Endothelial cell of umbilical vein (primary cell): ENCODE measurements around the gene TMEM87A.

Experiments used
- EZH2 ChIP-seq: IDR thresholded peaks from 2 replicates; pipeline ENCODE4 v1.6.1; 2012; ENCODE audit warnings: borderline replicate concordance, low read depth, mild to moderate bottlenecking, moderate library complexity, low read length, inconsistent platforms; ENCODE audit not compliant: severe bottlenecking
- FOS ChIP-seq: IDR thresholded peaks from 2 replicates; pipeline ENCODE4 v1.6.1; 2011; ENCODE audit warnings: mild to moderate bottlenecking, low read length, moderate library complexity, borderline replicate concordance; ENCODE audit not compliant: insufficient read depth
- GATA2 ChIP-seq: IDR thresholded peaks from 2 replicates; pipeline ENCODE4 v1.7.0; 2011; ENCODE audit warnings: low read depth, mild to moderate bottlenecking, moderate library complexity, mixed read lengths, low read length; ENCODE audit not compliant: insufficient read length, insufficient read depth
- JUN ChIP-seq: IDR thresholded peaks from 2 replicates; pipeline ENCODE4 v1.6.1; 2011; ENCODE audit warnings: borderline replicate concordance, low read depth; ENCODE audit not compliant: insufficient read length, insufficient read depth
- MYC ChIP-seq: IDR thresholded peaks from one replicate; pipeline ENCODE4 v1.6.1; 2011; ENCODE audit warnings: mild to moderate bottlenecking, low read depth, low read length
- POLR2A ChIP-seq: IDR thresholded peaks from 2 replicates; pipeline ENCODE4 v1.6.1; 2012; ENCODE audit warnings: low read depth, mild to moderate bottlenecking, control low read depth, low read length
- POLR2AphosphoS5 ChIP-seq: IDR thresholded peaks from 2 replicates; pipeline ENCODE4 v1.6.1; 2012; ENCODE audit warnings: low read depth, mild to moderate bottlenecking, control low read depth, low read length, moderate library complexity; ENCODE audit not compliant: insufficient read depth
- TF ChIP-seq, protein P1 (sequence below), 2 donors: IDR thresholded peaks; 1 replicate in 1 of 2; 2 replicates in 1 of 2; pipeline ENCODE4 v1.5.1; 2011; ENCODE audit warnings: low read length in 2 of 2, mild to moderate bottlenecking in 2 of 2, moderate library complexity in 2 of 2, control low read depth in 1 of 2, inconsistent platforms in 1 of 2, low read depth in 1 of 2; ENCODE audit not compliant: insufficient read depth in 1 of 2; ENCODE audit errors: extremely low read depth in 1 of 2
- TF ChIP-seq, protein P2 (sequence below): IDR thresholded peaks from 2 replicates; pipeline ENCODE4 v1.6.1; 2011; ENCODE audit not compliant: insufficient read depth, insufficient read length

DNA sequence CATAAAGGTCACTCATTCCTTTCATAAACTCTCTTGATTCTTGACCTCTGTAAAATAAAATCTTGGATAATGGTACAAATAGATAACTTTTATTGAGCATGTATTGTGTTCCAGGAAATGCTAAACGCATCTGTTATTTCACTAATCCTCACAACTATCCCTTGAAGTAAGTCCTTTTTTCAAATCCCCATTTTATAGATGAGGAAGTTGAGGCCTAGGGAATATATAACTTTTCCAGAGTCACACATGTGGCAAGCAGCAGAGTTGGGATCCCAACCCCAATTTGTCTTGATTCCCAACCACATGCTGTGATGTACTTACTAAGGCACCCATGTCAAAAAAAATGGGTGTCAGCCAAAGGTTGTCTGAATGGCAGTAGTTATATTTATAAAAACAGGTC lies 71.4 kb downstream of the TMEM87A start:
- TF ChIP-seq, protein P1, sequence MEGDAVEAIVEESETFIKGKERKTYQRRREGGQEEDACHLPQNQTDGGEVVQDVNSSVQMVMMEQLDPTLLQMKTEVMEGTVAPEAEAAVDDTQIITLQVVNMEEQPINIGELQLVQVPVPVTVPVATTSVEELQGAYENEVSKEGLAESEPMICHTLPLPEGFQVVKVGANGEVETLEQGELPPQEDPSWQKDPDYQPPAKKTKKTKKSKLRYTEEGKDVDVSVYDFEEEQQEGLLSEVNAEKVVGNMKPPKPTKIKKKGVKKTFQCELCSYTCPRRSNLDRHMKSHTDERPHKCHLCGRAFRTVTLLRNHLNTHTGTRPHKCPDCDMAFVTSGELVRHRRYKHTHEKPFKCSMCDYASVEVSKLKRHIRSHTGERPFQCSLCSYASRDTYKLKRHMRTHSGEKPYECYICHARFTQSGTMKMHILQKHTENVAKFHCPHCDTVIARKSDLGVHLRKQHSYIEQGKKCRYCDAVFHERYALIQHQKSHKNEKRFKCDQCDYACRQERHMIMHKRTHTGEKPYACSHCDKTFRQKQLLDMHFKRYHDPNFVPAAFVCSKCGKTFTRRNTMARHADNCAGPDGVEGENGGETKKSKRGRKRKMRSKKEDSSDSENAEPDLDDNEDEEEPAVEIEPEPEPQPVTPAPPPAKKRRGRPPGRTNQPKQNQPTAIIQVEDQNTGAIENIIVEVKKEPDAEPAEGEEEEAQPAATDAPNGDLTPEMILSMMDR (IDR thresholded peaks at IDR 0.05; ENCODE audit: extremely low read depth in 1 of 2, insufficient read depth in 1 of 2, low read depth in 1 of 2, low read length in 2 of 2) = no peak
- no peak for TF ChIP-seq POLR2A
- TF ChIP-seq MYC = no peak
- no peak for TF ChIP-seq POLR2AphosphoS5
- TF ChIP-seq EZH2 = no peak
- no peak for TF ChIP-seq JUN
- TF ChIP-seq, protein P2, sequence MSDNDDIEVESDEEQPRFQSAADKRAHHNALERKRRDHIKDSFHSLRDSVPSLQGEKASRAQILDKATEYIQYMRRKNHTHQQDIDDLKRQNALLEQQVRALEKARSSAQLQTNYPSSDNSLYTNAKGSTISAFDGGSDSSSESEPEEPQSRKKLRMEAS = no peak
- no peak for TF ChIP-seq FOS
- no peak for TF ChIP-seq GATA2
